Skeletal muscle tissue (tissue), 4 donors: ENCODE results near the gene C9orf153. TPM values are rescaled to one million over a fixed set of nuclear protein-coding genes. Genes with fewer than 3 reads are reported as not detected.
A peak's percentile ranks its signal among the peaks of the same experiment; 100 is the strongest.
"Not testable (repeated sequence)": the region's sequence is repeated elsewhere in the genome, so short reads cannot be mapped to it uniquely, and the experiment has no call there.

Source experiments
- H3K27ac ChIP-seq: one replicate; pipeline ENCODE4 v1.7.0; 2013; ENCODE audit warnings: mild to moderate bottlenecking, low read depth, low read length, inconsistent platforms
- H3K27me3 ChIP-seq, 3 donors: one replicate each; pipeline ENCODE4 v1.7.0; 2013; ENCODE audit warnings: low read length in 3 of 3; ENCODE audit not compliant: control insufficient read depth in 3 of 3, insufficient read depth in 3 of 3
- H3K36me3 ChIP-seq, 3 donors: one replicate each; pipeline ENCODE4 v1.7.0; 2013; ENCODE audit warnings: low read length in 3 of 3; ENCODE audit not compliant: control insufficient read depth in 3 of 3, insufficient read depth in 3 of 3
- H3K4me1 ChIP-seq, 3 donors: one replicate each; pipeline ENCODE4 v1.7.0; 2013; ENCODE audit warnings: low read length in 3 of 3, mild to moderate bottlenecking in 3 of 3; ENCODE audit not compliant: control insufficient read depth in 3 of 3, insufficient read depth in 3 of 3
- H3K4me3 ChIP-seq, 3 donors: one replicate each; pipeline ENCODE4 v1.7.0; 2013; ENCODE audit warnings: low read length in 3 of 3
- H3K9ac ChIP-seq, 3 donors: one replicate each; pipeline ENCODE4 v1.7.0; 2013; ENCODE audit warnings: low read length in 3 of 3, mild to moderate bottlenecking in 3 of 3, moderate library complexity in 2 of 3, low read depth in 1 of 3
- H3K9me3 ChIP-seq, 3 donors: one replicate each; pipeline ENCODE4 v1.7.0; 2013; ENCODE audit warnings: low read length in 3 of 3; ENCODE audit not compliant: control insufficient read depth in 3 of 3
- total RNA-seq: library from RNA; depleted of rRNA; stranded (reverse); fragments of >200 nt; gene quantifications from one replicate; pipeline ENCODE4 v1.2.3, GENCODE V29; 2014
- donor health status: Osteomylitis.

C9orf153 gene
- total RNA-seq, result 1.6 TPM

- Histone ChIP-seq H3K36me3 (peaks cover 18 to 21% (median 18%) of the 10 kb centered on the region in 3 donors), H3K27ac (no peak within 1 kb of the TSS), H3K9me3 (no peaks in the 10 kb centered on the region), H3K4me1 (peaks cover 3 to 9% (median 4%) of the 10 kb centered on the region in 3 donors), H3K4me3 (no peak within 1 kb of the TSS), H3K9ac (no peak within 1 kb of the TSS), H3K27me3 (no peaks in the 10 kb centered on the region)
Observed at GRCh38 chr9:86259557-86259956, at the start of gene C9orf153. Gene C9orf153, minus strand, starts transcription at chr9:86259657. Its CDS starts 30,054 bp downstream, at chr9:86229603.

DNA sequence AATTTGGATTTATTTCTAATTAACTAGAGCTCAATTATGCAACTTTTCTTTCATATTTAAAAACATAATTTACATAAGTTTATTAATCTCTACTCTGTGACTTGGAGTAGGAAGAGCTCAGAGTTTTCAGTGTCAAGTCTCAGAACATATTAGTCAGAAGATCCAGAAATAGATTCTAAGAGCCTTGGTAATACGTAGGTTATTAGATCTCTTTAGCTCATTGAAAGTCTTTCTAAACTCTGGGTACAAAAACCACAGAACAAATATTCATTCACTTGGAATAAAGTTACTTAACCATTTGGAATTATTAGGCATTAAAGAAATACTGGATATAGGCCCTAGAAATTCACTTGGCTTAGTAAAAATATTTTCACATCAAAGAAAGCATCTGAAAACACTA lies 49.2 kb upstream of the C9orf153 start:
- peak overlapping the region; percentile 77 for H3K27ac ChIP-seq
- H3K27me3 ChIP-seq, result no peaks in the 10 kb centered on the region
- H3K9me3 ChIP-seq, result no peaks in the 10 kb centered on the region
- H3K4me3 ChIP-seq, result no peak overlapping the region
- no peak overlapping the region for H3K9ac ChIP-seq
- peaks cover 0 to 5% (median 0%) of the 10 kb centered on the region in 3 donors for H3K4me1 ChIP-seq
- H3K36me3 ChIP-seq, result peaks cover 9 to 41% (median 35%) of the 10 kb centered on the region in 3 donors

- H3K4me1 ChIP-seq, result peaks cover 5 to 10% (median 9%) of the 10 kb centered on the region in 3 donors
- H3K9me3 ChIP-seq, result no peaks in the 10 kb centered on the region
- peaks cover 16 to 48% (median 45%) of the 10 kb centered on the region in 3 donors for H3K36me3 ChIP-seq
- H3K9ac ChIP-seq, result no peak overlapping the region
- H3K27ac ChIP-seq, result no peak overlapping the region
- H3K27me3 ChIP-seq, result no peaks in the 10 kb centered on the region
- no peak overlapping the region for H3K4me3 ChIP-seq
Observed at GRCh38 chr9:86304236-86304730, 44.8 kb upstream of the C9orf153 start.

DNA sequence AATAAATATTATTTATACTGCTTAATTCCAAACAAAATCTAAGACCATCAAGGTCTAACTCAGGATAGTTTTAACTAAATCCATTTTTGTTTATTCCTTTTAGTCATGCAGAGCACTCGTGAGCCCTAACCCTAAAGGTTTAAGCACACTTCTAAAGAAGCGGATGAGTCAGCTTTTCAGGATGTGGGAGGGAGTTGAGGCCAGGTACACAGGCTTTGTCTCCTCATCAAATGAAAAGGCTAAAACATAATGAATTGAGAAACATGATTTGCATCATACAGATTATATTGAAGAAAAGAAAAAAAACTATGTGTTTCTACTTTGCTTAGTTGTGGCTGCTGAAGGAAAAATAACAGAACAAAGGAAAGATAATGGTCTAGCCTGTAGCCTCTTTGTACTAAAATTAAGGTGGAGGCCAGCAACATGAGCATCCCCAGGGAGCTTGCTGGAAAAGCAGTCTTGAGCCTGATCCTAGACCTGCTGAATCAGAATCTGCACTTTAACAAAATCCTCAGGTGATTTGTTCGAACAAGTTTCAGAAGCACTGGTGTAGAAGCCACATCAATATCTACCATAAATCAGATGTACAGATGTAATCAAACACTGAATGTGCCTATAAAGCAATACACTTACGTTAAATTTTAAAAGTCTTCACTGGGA lies 44.0 kb upstream of the C9orf153 start:
- Histone ChIP-seq H3K27ac (no peak overlapping the region), H3K9ac (no peak overlapping the region), H3K27me3 (no peaks in the 10 kb centered on the region), H3K9me3 (no peaks in the 10 kb centered on the region), H3K4me1 (peaks cover 5 to 10% (median 9%) of the 10 kb centered on the region in 3 donors), H3K36me3 (peaks cover 22 to 53% (median 50%) of the 10 kb centered on the region in 3 donors), H3K4me3 (no peak overlapping the region)

DNA sequence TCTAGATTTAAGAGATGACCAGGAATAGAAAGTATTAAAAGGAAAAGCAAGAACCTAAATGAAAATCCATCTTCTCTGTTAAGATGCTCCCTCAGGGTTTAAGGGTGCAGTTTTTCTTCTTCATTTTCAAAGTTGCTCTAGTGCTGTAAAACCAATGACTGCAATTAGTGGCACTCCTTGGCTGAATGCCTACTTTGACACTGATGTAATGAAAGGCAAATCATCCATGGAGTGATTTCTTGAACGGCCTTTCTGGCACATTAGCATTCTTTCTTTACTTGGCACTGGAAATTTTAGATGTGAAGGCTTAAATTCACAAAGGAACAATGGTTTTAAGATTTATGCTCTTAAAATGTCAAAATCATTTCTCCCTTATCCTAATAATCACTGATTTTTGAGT lies 42.2 kb upstream of the C9orf153 start:
- Histone ChIP-seq H3K9me3 (no peaks in the 10 kb centered on the region), H3K27ac (no peak overlapping the region), H3K4me3 (no peak overlapping the region), H3K4me1 (peaks cover 0 to 10% (median 9%) of the 10 kb centered on the region in 3 donors), H3K27me3 (no peaks in the 10 kb centered on the region), H3K9ac (no peak overlapping the region), H3K36me3 (peaks cover 22 to 64% (median 63%) of the 10 kb centered on the region in 3 donors)

GRCh38 chr9:86300701-86301100 lies 41.2 kb upstream of the C9orf153 start:
- H3K27ac ChIP-seq, result no peak overlapping the region

DNA sequence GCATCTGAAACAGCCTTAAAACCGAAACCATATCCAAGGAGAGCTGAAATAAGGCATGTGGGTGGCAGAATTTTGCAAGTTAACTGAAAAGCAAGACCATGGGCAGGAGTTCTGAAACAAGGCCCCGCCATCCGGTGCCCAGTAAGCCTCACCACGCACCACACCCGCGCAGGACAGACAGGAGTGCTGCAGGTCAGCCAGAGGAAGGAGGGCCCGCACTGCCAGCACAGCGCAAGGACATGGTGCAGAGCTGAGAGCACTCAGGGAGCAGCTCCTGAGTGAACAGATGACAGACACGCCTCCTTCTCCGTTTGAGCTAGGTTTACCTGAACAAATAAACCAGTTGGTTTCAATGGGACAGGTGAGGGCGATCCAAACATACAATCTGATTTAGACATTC lies 39.4 kb upstream of the C9orf153 start:
- Histone ChIP-seq H3K4me1 (peaks cover 0 to 10% (median 9%) of the 10 kb centered on the region in 3 donors), H3K36me3 (peaks cover 22 to 59% (median 53%) of the 10 kb centered on the region in 3 donors), H3K9ac (no peak overlapping the region), H3K27me3 (no peaks in the 10 kb centered on the region), H3K9me3 (no peaks in the 10 kb centered on the region), H3K4me3 (no peak overlapping the region), H3K27ac (no peak overlapping the region)

More at GRCh38 chr9:86300701-86301100, 41.2 kb upstream of the C9orf153 start:
- Histone ChIP-seq H3K36me3 (peaks cover 22 to 62% (median 60%) of the 10 kb centered on the region in 3 donors), H3K9ac (peak overlapping the region in 1 of 3 donors; percentile 34), H3K4me1 (peaks cover 0 to 10% (median 9%) of the 10 kb centered on the region in 3 donors), H3K9me3 (no peaks in the 10 kb centered on the region), H3K27me3 (no peaks in the 10 kb centered on the region), H3K4me3 (no peak overlapping the region)

GRCh38 chr9:86290341-86290740 lies 30.9 kb upstream of the C9orf153 start:
- H3K27ac ChIP-seq, H3K9ac ChIP-seq, H3K4me3 ChIP-seq, H3K36me3 ChIP-seq, H3K9me3 ChIP-seq, H3K27me3 ChIP-seq, H3K4me1 ChIP-seq: not testable (repeated sequence)

- Histone ChIP-seq H3K4me3 (no peak overlapping the region), H3K36me3 (peaks cover 0 to 3% (median 0%) of the 10 kb centered on the region in 3 donors), H3K9me3 (no peaks in the 10 kb centered on the region), H3K27ac (no peak overlapping the region), H3K27me3 (no peaks in the 10 kb centered on the region), H3K4me1 (no peaks in the 10 kb centered on the region), H3K9ac (no peak overlapping the region)
Observed at GRCh38 chr9:86288499-86289198, 29.2 kb upstream of the C9orf153 start.

DNA sequence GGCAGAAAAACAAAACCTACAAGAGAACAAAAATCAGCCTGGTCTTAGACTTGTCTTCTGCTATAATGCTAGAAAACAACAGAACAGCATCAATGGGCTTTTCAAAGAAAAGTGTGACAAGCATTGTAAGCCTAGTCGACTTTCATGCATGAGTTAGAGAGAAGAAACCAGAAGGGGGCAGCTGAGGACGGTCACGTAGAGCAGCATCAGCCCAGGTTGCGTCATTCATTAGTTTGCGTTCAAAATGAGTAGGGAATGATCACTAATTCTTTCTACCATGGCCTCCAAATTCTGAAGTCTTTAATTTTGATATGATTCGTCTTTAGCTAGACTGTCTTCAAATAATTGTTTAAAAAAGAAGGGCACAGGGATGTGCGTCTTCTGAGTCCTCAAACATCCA lies 27.6 kb upstream of the C9orf153 start:
- no peak overlapping the region for H3K27ac ChIP-seq
- H3K9me3 ChIP-seq, result no peaks in the 10 kb centered on the region
- H3K4me3 ChIP-seq, result no peak overlapping the region
- H3K9ac ChIP-seq, result no peak overlapping the region
- H3K4me1 ChIP-seq, result peaks cover 5 to 8% (median 6%) of the 10 kb centered on the region in 3 donors
- H3K36me3 ChIP-seq, result peaks cover 0 to 3% (median 0%) of the 10 kb centered on the region in 3 donors
- no peaks in the 10 kb centered on the region for H3K27me3 ChIP-seq
